GM18505 (cell line): ENCODE measurements around the gene HHIPL1.
"Not testable (repeated sequence)": the region's sequence is repeated elsewhere in the genome, so short reads cannot be mapped to it uniquely, and the experiment has no call there.

ENCODE experiments used
- ATAC-seq: cut with Tn5 transposase; IDR thresholded peaks from one replicate; pipeline ENCODE4 v1.9.1; 2021; ENCODE audit not compliant: unreplicated experiment
- POLR2A ChIP-seq: IDR thresholded peaks from 4 replicates; pipeline ENCODE4 v1.6.1; 2011; ENCODE audit warnings: borderline replicate concordance; ENCODE audit not compliant: insufficient read depth, insufficient read length; ENCODE audit errors: extremely low read depth

HHIPL1 gene

DNA sequence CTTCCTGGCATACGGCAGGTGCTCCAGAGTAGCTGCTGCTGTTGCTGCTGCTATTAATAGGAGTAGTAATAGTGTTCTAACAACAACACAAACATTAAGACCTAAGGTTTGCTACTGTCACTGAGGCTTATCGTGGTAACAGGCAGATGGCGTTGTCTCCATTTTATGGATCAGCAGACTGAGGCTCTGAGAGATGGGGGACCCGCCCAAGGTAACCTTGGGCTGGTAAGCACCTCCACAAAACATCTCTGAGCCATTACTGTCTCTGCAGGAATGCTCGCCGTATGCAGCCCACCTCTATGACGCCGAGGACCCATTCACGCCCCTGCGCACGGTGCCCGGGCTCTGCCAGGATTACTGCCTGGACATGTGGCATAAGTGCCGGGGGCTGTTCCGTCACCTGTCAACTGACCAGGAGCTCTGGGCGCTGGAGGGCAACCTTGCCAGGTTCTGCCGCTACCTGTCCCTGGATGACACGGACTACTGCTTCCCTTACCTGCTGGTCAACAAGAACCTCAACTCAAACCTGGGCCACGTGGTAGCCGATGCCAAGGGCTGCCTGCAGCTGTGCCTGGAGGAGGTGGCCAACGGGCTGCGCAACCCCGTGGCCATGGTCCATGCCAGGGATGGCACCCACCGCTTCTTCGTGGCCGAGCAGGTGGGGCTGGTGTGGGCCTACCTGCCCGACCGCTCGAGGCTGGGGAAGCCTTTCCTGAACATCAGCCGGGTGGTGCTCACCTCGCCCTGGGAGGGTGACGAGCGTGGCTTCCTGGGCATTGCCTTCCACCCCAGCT, 7.2 kb downstream of the HHIPL1 start:
- TF ChIP-seq POLR2A = no peak
- ATAC-seq = no peak

DNA sequence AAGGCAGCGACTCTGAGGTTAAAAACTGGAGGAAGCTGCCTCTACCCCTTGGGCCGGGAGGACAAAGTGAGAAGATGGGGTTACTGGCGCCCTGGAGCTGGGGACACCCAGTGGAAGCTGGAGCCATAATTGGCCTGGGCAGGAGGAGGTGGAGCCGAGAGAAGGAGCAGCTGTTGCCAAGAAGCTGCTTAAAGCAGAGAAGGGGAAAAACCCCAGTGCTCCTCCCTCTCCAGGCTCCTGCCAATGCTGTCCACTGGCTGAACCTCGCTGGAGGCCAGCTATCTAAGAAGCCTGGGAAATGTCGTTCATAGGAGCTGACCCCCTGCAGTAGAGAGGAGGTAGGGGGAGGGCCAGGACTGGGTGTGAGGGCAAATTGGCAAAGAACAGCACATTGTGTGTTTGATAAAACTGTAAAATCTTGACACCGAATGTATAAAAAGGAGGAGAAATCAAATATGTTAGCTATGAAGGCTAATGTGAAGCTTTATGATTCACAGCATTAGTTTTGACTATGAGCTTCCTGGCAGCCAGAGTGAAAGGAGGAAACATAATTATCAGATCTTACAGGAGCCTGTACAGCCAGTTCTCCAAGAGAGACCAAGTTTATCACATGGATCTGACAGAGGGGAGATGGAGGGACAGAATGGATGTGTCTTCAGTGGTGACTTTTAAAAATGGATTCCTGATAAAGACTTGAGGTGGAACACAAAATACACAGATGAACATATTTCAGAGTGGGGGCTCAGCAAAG, 9.5 kb downstream of the HHIPL1 start:
- no peak for TF ChIP-seq POLR2A
- ATAC-seq = no peak

DNA sequence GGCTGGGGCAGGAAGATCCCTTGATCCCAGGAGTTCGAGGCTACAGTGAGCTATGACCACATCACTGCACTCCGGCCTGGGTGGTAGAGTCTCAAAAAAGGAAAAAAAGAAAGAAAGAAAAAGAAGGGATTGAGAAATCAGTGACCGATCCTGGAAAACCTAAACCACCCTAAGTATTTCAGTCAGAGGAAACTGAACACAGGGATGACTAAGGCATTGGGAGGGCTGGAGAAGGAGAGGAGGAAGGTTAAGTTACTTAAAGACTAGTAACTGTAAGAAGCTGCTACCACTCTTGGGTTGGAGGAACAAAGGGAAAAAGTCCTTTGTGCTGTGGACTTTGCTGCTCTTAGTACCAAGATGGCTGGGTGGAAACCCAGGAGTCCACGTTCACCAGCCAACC, 10.6 kb downstream of the HHIPL1 start:
- TF ChIP-seq POLR2A = no peak
- no peak for ATAC-seq

DNA sequence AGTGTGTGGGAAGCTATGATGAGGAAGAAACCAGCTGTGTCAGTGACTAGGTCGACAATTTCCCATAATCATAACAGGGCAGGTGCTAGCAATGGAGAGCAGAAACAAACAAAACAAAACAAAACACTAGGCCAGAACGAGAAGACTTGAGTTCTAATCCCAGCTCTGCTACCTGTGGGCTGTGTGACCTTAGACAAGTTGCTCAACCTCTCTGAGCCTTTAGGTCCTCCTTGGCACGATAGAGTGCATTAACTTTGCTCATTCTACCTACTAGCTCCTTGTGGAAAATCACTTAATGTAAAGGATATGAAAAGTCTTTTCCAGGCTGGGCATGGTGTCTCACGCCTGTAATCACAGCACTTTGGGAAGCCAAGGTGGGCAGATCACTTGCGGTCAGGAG, 11.2 kb downstream of the HHIPL1 start:
- TF ChIP-seq POLR2A = no peak
- ATAC-seq = no peak

DNA sequence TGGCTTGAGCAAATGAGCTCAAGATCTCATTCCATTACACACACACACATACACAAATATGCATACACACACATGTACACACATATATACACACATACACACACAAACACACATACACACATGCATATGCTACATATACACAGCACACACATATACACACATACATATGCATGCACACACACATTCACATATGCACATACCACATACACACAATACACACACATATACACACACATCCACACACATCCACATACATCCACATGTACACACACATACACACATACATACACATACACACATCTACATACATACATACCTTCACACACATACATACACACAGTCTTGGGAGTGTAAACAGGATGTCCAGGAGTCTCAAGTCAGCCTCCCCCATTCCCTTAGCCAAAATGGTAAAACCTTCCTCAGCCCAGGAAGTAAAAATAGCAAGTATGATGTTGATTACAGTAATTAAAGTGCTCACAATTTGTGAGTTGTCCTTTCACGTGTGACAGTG, 12.8 kb downstream of the HHIPL1 start:
- ATAC-seq = no peak
- TF ChIP-seq POLR2A = no peak

DNA sequence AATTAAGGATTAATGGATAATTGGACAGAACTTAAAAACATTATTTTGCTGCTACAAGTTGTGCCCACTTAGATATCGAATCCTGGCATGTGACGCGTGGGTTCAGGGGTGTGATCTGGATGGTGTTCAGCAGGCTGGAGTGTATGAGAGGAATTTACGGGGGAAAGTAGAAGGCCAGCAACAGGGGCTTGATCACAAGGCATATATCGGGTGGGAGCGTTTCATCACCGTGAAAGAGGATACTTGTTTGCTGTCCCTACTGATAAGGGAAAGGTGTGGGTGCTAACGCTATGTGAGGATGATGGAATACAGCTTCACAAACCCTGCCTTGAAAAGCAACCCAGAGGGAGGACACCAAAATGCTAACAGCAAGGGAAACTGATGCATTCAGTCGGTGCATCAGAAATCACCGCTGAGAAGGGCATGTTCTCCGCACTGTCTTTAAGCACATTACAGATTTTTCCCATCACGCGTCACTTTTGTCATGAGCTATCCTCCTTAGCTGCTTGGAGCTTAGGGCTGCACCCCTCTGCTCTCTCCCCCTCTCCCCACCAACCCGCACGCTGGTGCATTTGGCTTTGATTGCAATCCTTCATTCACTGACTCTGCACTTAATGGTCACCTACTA, 13.4 kb downstream of the HHIPL1 start:
- no peak for TF ChIP-seq POLR2A
- ATAC-seq = no peak

DNA sequence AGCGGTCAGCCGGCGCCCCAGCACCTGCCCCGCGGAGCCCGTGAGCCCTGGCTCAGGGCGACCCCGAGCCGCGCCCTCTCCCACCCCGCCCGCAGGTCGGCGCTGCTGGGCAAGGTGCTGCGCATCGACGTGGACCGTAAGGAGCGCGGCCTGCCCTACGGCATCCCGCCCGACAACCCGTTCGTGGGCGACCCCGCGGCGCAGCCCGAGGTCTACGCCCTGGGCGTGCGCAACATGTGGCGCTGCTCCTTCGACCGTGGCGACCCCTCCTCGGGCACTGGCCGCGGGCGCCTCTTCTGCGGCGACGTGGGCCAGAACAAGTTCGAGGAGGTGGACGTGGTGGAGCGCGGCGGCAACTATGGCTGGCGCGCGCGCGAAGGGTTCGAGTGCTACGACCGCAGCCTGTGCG, 14.4 kb downstream of the HHIPL1 start:
- no peak for TF ChIP-seq POLR2A
- no peak for ATAC-seq

DNA sequence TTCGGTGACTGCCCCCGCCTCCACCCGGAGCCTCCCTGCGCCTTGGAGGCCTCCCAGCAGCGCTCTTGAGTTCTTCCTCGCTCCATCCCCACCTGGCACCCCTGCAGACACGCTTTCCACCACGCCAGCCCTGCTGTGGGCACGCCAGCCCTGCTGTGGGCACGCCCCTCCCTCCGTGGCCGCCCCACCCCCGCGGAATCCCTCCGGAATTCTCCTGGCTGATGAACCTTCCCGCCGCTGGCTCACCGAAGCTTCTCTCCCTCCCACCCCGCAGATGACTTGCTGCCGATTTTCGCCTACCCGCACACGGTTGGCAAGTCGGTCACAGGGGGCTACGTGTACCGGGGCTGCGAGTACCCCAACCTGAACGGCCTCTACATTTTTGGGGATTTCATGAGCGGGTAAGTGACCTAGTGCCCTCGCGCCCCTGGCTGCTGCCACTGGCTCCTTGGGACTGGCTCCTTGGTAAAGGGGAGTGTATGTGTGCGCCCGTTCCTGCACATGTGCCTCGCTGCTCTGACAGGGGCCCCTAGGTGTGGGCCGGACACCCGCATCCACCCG, 15.2 kb downstream of the HHIPL1 start:
- ATAC-seq = no peak
- TF ChIP-seq POLR2A = no peak

DNA sequence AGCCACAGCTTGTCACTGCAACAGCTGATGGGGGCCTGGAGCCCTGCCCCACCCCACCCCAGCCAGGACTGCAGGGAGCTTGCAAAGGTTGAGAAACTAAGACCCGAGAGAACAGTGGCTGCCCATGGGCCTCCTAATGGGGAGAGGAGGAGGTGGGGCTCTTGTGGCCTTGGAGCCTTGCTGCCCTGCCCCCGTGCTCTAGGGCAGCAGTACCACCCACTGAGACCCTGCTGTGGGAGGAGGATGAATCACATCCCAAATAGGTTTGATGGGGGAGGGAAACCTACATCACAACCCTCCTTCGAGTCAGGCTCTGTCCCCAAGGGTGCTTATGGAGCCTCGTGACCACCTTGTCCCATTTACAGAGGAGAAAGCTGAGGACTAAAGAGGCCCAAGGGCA, 15.9 kb downstream of the HHIPL1 start:
- no peak for TF ChIP-seq POLR2A
- ATAC-seq = no peak

DNA sequence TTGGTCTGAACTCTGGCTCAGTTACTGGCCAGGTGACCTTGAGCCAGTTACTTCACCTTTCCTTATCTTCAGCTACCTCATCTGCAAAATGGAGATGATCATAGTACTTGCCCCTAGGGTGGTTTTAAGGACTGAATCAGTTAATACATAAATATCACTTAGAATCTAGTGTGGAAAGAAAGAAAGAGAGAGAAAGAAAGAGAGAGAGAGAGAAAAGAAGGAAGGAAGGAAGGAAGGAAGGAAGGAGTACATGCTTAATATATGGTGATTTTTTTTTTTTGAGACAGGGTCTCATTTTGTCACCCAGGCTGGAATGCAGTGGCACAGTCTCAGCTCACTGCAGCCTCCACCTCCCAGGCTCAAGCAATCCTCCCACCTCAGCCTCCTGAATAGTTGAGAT, 16.3 kb downstream of the HHIPL1 start:
- not testable (repeated sequence) for ATAC-seq

DNA sequence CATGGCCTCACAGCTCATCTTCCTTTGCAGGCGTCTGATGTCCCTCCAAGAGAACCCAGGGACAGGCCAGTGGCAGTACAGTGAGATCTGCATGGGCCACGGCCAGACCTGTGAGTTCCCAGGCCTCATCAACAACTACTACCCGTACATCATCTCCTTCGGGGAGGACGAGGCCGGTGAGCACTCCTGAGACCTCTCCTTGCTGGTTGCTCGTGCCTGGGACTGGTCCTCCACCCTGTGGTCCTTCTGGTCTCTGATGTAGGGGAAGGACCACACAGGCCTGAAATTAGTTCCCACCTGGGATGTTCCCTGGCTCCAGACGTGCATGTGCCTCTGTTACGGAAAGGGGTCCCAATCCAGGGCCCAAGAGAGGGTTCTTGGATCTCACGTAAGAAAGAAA, 17.9 kb downstream of the HHIPL1 start:
- no peak for ATAC-seq
- no peak for TF ChIP-seq POLR2A

DNA sequence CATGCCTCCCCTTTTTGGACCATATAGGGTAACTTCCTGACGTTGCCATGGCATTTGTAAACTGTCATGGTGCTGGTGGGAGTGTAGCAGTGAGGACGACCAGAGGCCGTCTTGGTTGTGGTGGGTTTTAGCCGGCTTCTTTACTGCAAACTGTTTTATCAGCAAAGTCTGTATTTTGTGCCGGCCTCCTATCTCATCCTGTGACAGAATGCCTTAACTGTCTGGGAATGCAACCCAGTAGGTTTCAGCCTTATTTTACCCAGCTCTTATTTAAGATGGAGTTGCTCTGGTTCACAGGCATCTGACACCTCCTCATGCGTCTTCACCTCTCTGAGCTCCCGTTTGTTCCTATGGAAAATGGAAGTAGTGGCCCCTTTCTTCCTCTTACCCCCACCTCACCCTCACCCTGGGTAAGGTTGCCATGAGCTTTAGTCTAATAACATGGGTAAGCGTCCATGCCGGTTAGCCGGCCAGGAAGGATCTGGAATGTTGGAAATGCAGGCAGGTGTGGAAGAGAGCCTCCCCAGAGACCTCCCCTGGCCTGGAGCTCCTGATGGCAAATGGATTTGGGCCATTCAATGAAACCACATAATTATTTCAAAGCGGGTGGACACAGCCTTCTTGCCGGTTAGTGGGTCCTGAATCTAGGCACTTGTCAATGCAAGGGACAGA, 18.6 kb downstream of the HHIPL1 start:
- no peak for TF ChIP-seq POLR2A
- ATAC-seq = no peak
